Hematopoietic multipotent progenitor cell treated with erythropoietin and hydrocortisone succinate and interleukin-3 and kit ligand, for 17 days (in vitro differentiated cells): ENCODE measurements around the gene MRM3.
"Not testable (repeated sequence)": the region's sequence is repeated elsewhere in the genome, so short reads cannot be mapped to it uniquely, and the experiment has no call there.

Experiments
- DNase-seq: peaks from one replicate; pipeline ENCODE4 v3.0.0-alpha.2; 2015; ENCODE audit warnings: low spot score

The MRM3 gene

GRCh38 chr17:795721-796120 is 13.6 kb downstream of the MRM3 start:
- DNase-seq: no peak

- no peak for DNase-seq
Observed at GRCh38 chr17:796609-797008, 14.5 kb downstream of the MRM3 start.

- DNase-seq: no peak
Observed at GRCh38 chr17:797236-797840, 15.2 kb downstream of the MRM3 start.

GRCh38 chr17:798246-798645 is 16.1 kb downstream of the MRM3 start:
- no peak for DNase-seq

GRCh38 chr17:799261-799660 is 17.1 kb downstream of the MRM3 start:
- no peak for DNase-seq

- DNase-seq: no peak
Observed at GRCh38 chr17:800446-801242, 18.5 kb downstream of the MRM3 start.

GRCh38 chr17:801660-802059 is 19.5 kb downstream of the MRM3 start:
- DNase-seq: no peak

- DNase-seq: no peak
Observed at GRCh38 chr17:802481-802880, 20.3 kb downstream of the MRM3 start.

- no peak for DNase-seq
Observed at GRCh38 chr17:802901-803881, 21.0 kb downstream of the MRM3 start.

GRCh38 chr17:804541-805435 is 22.6 kb downstream of the MRM3 start:
- no peak for DNase-seq

GRCh38 chr17:805886-806285 is 23.7 kb downstream of the MRM3 start:
- not testable (repeated sequence) for DNase-seq

- DNase-seq: no peak
Observed at GRCh38 chr17:806346-806745, 24.2 kb downstream of the MRM3 start.

- no peak for DNase-seq
Observed at GRCh38 chr17:806781-807522, 24.8 kb downstream of the MRM3 start.

- DNase-seq: no peak
Observed at GRCh38 chr17:807523-808294, 25.6 kb downstream of the MRM3 start.

- no peak for DNase-seq
Observed at GRCh38 chr17:811051-811784, 29.1 kb downstream of the MRM3 start.

- DNase-seq: no peak
Observed at GRCh38 chr17:812638-813204, 30.6 kb downstream of the MRM3 start.

GRCh38 chr17:814371-814770 is 32.2 kb downstream of the MRM3 start:
- no peak for DNase-seq

GRCh38 chr17:819251-819650 is 37.1 kb downstream of the MRM3 start:
- DNase-seq: no peak

- no peak for DNase-seq
Observed at GRCh38 chr17:823501-823902, 41.3 kb downstream of the MRM3 start.
